MM.1S (cell line): Measurements from ENCODE around the gene SLC2A11.
A peak's percentile ranks its signal among the peaks of the same experiment; 100 is the strongest.

Experiments used
- EZH2 ChIP-seq: fragments of 300-600 bp; sonication (generic); optimal IDR thresholded peaks from 2 replicates; pipeline ENCODE3; 2017; ENCODE audit warnings: low read depth, mild to moderate bottlenecking, antibody characterized with exemption, low read length, mixed read lengths
- EZH2phosphoT487 ChIP-seq: fragments of 300-600 bp; sonication (generic); IDR thresholded peaks from 2 replicates; pipeline ENCODE4 v1.6.1; 2018; ENCODE audit warnings: antibody characterized with exemption, low read length
- TF ChIP-seq, protein P1 (sequence below): fragments of 300-600 bp; sonication (generic); IDR thresholded peaks from 2 replicates; pipeline ENCODE4 v1.5.1; 2016; ENCODE audit warnings: antibody characterized with exemption, low read length, mixed read lengths

- TF ChIP-seq, protein P1, sequence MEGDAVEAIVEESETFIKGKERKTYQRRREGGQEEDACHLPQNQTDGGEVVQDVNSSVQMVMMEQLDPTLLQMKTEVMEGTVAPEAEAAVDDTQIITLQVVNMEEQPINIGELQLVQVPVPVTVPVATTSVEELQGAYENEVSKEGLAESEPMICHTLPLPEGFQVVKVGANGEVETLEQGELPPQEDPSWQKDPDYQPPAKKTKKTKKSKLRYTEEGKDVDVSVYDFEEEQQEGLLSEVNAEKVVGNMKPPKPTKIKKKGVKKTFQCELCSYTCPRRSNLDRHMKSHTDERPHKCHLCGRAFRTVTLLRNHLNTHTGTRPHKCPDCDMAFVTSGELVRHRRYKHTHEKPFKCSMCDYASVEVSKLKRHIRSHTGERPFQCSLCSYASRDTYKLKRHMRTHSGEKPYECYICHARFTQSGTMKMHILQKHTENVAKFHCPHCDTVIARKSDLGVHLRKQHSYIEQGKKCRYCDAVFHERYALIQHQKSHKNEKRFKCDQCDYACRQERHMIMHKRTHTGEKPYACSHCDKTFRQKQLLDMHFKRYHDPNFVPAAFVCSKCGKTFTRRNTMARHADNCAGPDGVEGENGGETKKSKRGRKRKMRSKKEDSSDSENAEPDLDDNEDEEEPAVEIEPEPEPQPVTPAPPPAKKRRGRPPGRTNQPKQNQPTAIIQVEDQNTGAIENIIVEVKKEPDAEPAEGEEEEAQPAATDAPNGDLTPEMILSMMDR, result 0 out of 2 replicates have a peak, but pooled peaks have one; percentile 9
- TF ChIP-seq EZH2 (no peak), EZH2phosphoT487 (no peak)
Observed at GRCh38 chr22:23837911-23838680, 19.6 kb upstream of the SLC2A11 start.
